ENCODE results near the gene EBF3.

The EBF3 gene

DNA sequence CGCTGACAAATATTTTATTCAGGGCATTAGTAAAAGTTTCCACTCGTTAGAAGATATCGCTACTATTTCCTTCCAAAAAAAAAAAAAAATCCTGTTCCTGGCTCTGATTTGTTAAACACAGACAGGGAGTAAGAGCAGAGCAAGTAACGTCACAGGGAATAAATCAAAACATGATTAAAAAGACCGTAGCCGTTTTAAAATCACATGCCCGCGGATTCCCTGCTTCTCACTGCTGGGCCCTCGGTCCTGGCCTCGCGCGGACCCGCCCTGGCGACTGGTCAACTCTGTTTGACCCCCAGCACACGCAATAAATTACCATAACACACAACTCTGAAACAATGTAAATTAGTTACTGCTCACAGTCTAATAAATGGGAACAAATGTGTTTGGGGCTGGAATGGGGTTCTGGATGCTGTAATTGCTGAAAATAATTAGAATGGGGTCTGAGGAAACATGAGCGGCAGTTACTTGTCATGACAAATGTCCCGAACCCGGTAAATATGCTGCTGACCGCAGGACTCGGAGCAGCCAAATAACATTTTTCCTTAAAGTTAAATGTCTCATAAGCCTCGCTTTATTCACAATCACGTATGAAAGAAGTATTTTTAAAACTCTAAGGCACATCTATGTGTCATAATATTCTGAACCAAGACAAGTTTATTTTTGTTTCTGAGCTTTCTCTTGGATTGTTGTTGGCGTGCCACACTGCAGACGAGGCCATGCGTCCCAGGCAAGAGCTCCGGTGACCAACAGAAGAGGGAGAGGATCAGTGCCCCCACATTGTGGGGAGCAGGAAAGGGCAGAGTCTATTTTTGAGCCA, 17.9 kb downstream of the EBF3 start:
- Mint-ChIP-seq H3K9me3 (no peaks in the 10 kb centered on the region), H3K36me3 (ENCODE audit: low read depth) (no peaks in the 10 kb centered on the region), H3K27me3 (peaks cover 23% of the 10 kb centered on the region), H3K4me3 (no peak overlapping the region), H3K27ac (no peak overlapping the region), H3K4me1 (ENCODE audit: low read depth) (no peaks in the 10 kb centered on the region)

DNA sequence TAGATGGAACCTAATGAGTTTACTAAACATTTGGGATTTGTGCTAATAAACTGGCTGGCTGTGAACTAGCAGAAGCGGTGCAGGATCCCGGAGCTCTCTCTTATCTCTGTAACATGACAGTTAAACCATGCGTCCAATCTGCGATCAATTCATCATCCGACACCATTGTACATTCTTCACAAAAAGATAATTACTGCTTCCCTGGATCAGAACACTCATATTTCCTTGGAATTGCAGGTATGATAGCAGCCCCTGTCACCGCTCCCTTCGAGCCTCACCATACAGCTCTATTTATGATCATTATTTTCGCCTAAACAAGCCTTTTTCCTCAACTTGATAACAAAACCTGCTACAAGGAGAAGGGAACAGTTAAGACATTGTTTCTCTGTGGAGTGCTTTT, 18.5 kb downstream of the EBF3 start:
- no peaks in the 10 kb centered on the region for H3K9me3 Mint-ChIP-seq
- H3K27ac Mint-ChIP-seq, result no peak overlapping the region
- no peaks in the 10 kb centered on the region for H3K36me3 Mint-ChIP-seq (ENCODE audit: low read depth)
- H3K4me1 Mint-ChIP-seq (ENCODE audit: low read depth), result no peaks in the 10 kb centered on the region
- no peak overlapping the region for H3K4me3 Mint-ChIP-seq
- H3K27me3 Mint-ChIP-seq, result peaks cover 17% of the 10 kb centered on the region

DNA sequence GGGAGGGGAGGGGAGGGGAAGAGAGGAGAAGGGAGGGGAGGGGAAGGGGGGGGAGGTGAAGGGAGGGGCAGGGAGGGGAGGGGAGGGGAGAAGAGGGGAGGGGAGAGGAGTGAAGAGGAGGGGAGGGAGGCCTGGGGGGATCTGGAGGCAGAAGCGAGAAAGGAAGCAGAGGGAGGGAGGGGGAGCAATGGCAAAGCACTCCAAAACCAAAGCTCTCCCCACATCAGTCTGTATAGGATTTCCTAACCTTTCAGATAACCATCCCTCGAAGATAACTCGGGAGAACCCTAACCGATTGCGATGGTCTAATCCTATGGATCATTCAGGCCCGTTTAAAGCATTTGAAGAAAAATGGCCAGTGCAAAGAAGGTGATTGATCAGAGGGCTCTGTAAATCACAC, 19.0 kb downstream of the EBF3 start:
- Mint-ChIP-seq H3K27me3 (peaks cover 12% of the 10 kb centered on the region), H3K36me3 (ENCODE audit: low read depth) (no peaks in the 10 kb centered on the region)

DNA sequence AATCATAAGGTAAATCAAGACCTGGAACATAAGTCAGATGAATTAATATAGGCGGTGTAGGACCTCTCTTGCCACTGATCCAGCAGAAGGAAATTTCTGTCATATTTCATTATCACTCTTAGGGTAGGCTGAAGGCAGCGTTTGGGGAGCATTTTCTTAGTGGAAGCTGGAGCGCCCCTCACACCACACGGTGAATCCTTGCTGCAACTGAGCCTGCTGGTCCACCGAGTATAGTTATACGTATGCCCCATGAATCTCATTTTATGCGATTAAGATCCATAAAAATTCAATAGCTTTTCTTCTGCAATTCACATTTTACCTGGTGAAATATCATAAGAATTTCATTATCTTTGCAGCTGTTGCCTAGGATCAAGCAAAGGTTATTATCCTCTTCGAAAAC, 19.6 kb downstream of the EBF3 start:
- Mint-ChIP-seq H3K27ac (no peak overlapping the region), H3K9me3 (no peaks in the 10 kb centered on the region)

More for the DNA sequence above, 19.0 kb downstream of the EBF3 start:
- no peak overlapping the region for H3K4me3 Mint-ChIP-seq
- H3K9me3 Mint-ChIP-seq, result no peaks in the 10 kb centered on the region
- no peaks in the 10 kb centered on the region for H3K4me1 Mint-ChIP-seq (ENCODE audit: low read depth)
- no peak overlapping the region for H3K27ac Mint-ChIP-seq

GRCh38 chr10:129942936-129943715, 20.9 kb downstream of the EBF3 start:
- no peaks in the 10 kb centered on the region for H3K4me1 Mint-ChIP-seq (ENCODE audit: low read depth)
- H3K27ac Mint-ChIP-seq, result no peak overlapping the region
- H3K27me3 Mint-ChIP-seq, result peaks cover 11% of the 10 kb centered on the region
- no peak overlapping the region for H3K4me3 Mint-ChIP-seq
- no peaks in the 10 kb centered on the region for H3K9me3 Mint-ChIP-seq
- H3K36me3 Mint-ChIP-seq (ENCODE audit: low read depth), result no peaks in the 10 kb centered on the region

More for the DNA sequence above, 19.6 kb downstream of the EBF3 start:
- Mint-ChIP-seq H3K4me3 (no peak overlapping the region), H3K27me3 (peaks cover 11% of the 10 kb centered on the region), H3K36me3 (ENCODE audit: low read depth) (no peaks in the 10 kb centered on the region), H3K4me1 (ENCODE audit: low read depth) (no peaks in the 10 kb centered on the region)

DNA sequence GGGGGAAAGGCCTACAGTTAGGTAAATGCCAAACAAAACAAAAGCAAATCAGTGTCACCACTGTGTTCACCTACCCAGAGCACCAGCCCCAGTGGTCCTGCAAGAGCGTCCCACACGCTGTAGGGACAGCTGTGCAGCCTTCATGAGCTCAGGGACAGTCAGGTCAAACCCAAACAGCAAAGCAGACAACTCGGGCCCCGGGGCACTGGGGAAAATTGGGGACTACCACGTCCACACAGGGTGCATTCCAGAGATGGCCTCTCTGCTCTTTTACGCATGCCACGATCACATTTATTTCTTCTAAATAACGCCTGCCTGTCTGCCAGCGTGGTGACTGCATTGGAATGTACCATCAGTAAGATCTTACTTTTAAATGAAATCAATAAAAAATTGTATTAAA, 21.7 kb downstream of the EBF3 start:
- no peaks in the 10 kb centered on the region for H3K4me1 Mint-ChIP-seq (ENCODE audit: low read depth)
- H3K27me3 Mint-ChIP-seq, result peaks cover 11% of the 10 kb centered on the region
- no peaks in the 10 kb centered on the region for H3K36me3 Mint-ChIP-seq (ENCODE audit: low read depth)
- H3K27ac Mint-ChIP-seq, result no peak overlapping the region
- H3K9me3 Mint-ChIP-seq, result no peaks in the 10 kb centered on the region
- no peak overlapping the region for H3K4me3 Mint-ChIP-seq

DNA sequence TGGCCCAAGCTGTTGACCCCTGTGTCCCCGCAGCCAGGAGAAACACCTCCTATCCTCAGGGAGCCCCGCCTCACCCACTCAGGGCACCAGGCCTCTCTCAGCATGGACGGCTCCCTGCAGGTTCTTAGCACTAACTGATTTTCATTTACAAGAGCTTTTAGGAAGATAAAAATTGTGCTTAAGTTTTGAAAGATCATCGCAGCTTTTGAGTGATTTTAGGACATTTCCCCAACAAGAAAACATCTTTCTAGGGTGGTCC, 22.1 kb downstream of the EBF3 start:
- Mint-ChIP-seq H3K27ac (no peak overlapping the region), H3K36me3 (ENCODE audit: low read depth) (no peaks in the 10 kb centered on the region), H3K27me3 (peaks cover 11% of the 10 kb centered on the region), H3K4me1 (ENCODE audit: low read depth) (no peaks in the 10 kb centered on the region), H3K4me3 (no peak overlapping the region), H3K9me3 (no peaks in the 10 kb centered on the region)

- H3K4me1 Mint-ChIP-seq (ENCODE audit: low read depth), result no peaks in the 10 kb centered on the region
- H3K27me3 Mint-ChIP-seq, result peaks cover 9% of the 10 kb centered on the region
- H3K4me3 Mint-ChIP-seq, result no peak overlapping the region
- H3K36me3 Mint-ChIP-seq (ENCODE audit: low read depth), result no peaks in the 10 kb centered on the region
- no peaks in the 10 kb centered on the region for H3K9me3 Mint-ChIP-seq
- no peak overlapping the region for H3K27ac Mint-ChIP-seq
Measured at GRCh38 chr10:129941199-129942018, 22.7 kb downstream of the EBF3 start.

DNA sequence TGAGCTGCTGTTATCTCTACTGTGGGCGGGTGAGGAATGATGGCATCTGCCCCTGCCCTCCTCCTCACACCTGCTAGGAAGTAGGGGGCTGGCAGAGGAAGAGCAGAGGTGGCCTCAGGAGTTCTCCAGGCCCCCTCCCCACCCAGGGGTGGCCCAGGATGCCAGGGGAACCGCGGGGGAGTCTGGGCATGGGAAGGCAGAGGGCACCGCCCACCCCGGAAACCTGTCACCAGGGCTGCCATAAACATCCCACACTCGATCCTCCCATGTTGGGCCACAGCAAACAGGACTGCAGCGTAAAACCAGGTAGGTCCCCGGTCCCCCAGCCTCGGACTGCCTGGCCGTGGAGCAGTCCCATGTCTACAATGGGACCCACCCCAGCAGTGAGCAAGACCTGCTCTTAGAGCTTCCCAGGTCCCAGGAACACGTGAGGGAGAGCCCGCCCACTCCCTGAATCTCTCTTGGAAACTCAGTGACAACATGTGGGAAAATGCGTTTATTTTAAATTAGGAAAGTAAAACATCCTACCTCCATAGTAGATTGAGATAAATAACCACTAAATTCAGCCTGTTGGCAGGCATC, 23.4 kb downstream of the EBF3 start:
- Mint-ChIP-seq H3K9me3 (no peaks in the 10 kb centered on the region), H3K27me3 (peaks cover 4% of the 10 kb centered on the region), H3K4me3 (no peak overlapping the region), H3K27ac (no peak overlapping the region), H3K4me1 (ENCODE audit: low read depth) (no peaks in the 10 kb centered on the region), H3K36me3 (ENCODE audit: low read depth) (no peaks in the 10 kb centered on the region)

GRCh38 chr10:129939416-129940275, 24.4 kb downstream of the EBF3 start:
- Mint-ChIP-seq H3K4me1 (ENCODE audit: low read depth) (no peaks in the 10 kb centered on the region), H3K27ac (no peak overlapping the region), H3K9me3 (no peaks in the 10 kb centered on the region), H3K27me3 (peaks cover 5% of the 10 kb centered on the region), H3K4me3 (no peak overlapping the region), H3K36me3 (ENCODE audit: low read depth) (no peaks in the 10 kb centered on the region)

- no peaks in the 10 kb centered on the region for H3K9me3 Mint-ChIP-seq
- H3K27ac Mint-ChIP-seq, result no peak overlapping the region
Measured at GRCh38 chr10:129938460-129938859, 25.6 kb downstream of the EBF3 start.

GRCh38 chr10:129937351-129937751, 26.7 kb downstream of the EBF3 start:
- Mint-ChIP-seq H3K9me3 (no peaks in the 10 kb centered on the region), H3K4me1 (ENCODE audit: low read depth) (no peaks in the 10 kb centered on the region), H3K27me3 (peaks cover 3% of the 10 kb centered on the region), H3K36me3 (ENCODE audit: low read depth) (no peaks in the 10 kb centered on the region), H3K4me3 (no peak overlapping the region), H3K27ac (no peak overlapping the region)

More at GRCh38 chr10:129938460-129938859, 25.6 kb downstream of the EBF3 start:
- H3K4me1 Mint-ChIP-seq (ENCODE audit: low read depth), result no peaks in the 10 kb centered on the region
- no peaks in the 10 kb centered on the region for H3K36me3 Mint-ChIP-seq (ENCODE audit: low read depth)
- H3K4me3 Mint-ChIP-seq, result no peak overlapping the region
- H3K27me3 Mint-ChIP-seq, result peaks cover 3% of the 10 kb centered on the region

GRCh38 chr10:129936923-129937300, 27.2 kb downstream of the EBF3 start:
- H3K27ac Mint-ChIP-seq, result no peak overlapping the region
- H3K36me3 Mint-ChIP-seq (ENCODE audit: low read depth), result no peaks in the 10 kb centered on the region
- no peaks in the 10 kb centered on the region for H3K4me1 Mint-ChIP-seq (ENCODE audit: low read depth)
- H3K4me3 Mint-ChIP-seq, result no peak overlapping the region
- H3K9me3 Mint-ChIP-seq, result no peaks in the 10 kb centered on the region
- peaks cover 3% of the 10 kb centered on the region for H3K27me3 Mint-ChIP-seq

GRCh38 chr10:129936266-129936922, 27.7 kb downstream of the EBF3 start:
- Mint-ChIP-seq H3K9me3 (no peaks in the 10 kb centered on the region), H3K4me3 (no peak overlapping the region), H3K36me3 (ENCODE audit: low read depth) (no peaks in the 10 kb centered on the region), H3K4me1 (ENCODE audit: low read depth) (no peaks in the 10 kb centered on the region), H3K27me3 (peaks cover 3% of the 10 kb centered on the region), H3K27ac (no peak overlapping the region)
